GM21576 (cell line): Measurements from ENCODE around the gene TBC1D17.
A peak's percentile ranks its signal among the peaks of the same experiment; 100 is the strongest.

Source experiments
- ATAC-seq: cut with Tn5 transposase; IDR thresholded peaks from one replicate; pipeline ENCODE4 v1.9.1; 2021; ENCODE audit warnings: mild to moderate bottlenecking, moderate library complexity; ENCODE audit not compliant: unreplicated experiment

Gene TBC1D17

GRCh38 chr19:49890349-49891311, 13.1 kb downstream of the TBC1D17 start:
- ATAC-seq, result no peak

DNA sequence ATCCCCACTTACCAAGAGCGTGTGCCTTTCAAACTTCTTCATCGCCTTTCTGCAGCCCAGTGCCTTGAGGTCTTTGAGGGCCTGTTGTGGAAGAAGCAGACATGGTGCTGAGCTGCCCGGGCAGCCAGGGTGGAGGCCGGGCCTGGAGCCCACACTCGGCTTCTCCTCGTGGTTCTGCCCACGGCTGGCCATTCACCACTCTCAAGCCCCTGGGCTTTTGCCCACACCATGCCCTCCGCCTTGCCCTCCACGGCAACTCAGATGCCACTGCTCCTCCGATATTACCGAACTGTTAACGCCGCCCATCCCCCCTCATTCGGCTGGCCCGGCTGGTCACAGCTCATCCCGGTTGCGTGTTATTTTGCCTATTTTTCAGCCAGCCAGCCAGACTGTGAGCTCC, 13.9 kb downstream of the TBC1D17 start:
- ATAC-seq, result no peak

- no peak for ATAC-seq
Measured at GRCh38 chr19:49892716-49893115, 15.2 kb downstream of the TBC1D17 start.

GRCh38 chr19:49894011-49894664, 16.6 kb downstream of the TBC1D17 start:
- ATAC-seq, result no peak

GRCh38 chr19:49894879-49895565, 17.5 kb downstream of the TBC1D17 start:
- no peak for ATAC-seq

GRCh38 chr19:49895566-49896297, 18.2 kb downstream of the TBC1D17 start:
- no peak for ATAC-seq

GRCh38 chr19:49896863-49897621, 19.5 kb downstream of the TBC1D17 start, which contains the start of gene IL4I1:
IL4I1 (minus strand) TSS chr19:49896887; CDS start chr19:49896160, 727 bp downstream.
- ATAC-seq, result peak; percentile 60

- ATAC-seq, result no peak
Measured at GRCh38 chr19:49904136-49904535, 26.6 kb downstream of the TBC1D17 start.

- no peak for ATAC-seq
Measured at GRCh38 chr19:49906879-49907564, 29.5 kb downstream of the TBC1D17 start.

GRCh38 chr19:49907745-49908446, 30.4 kb downstream of the TBC1D17 start:
- no peak for ATAC-seq

GRCh38 chr19:49908480-49909420, 31.2 kb downstream of the TBC1D17 start:
- ATAC-seq, result no peak

DNA sequence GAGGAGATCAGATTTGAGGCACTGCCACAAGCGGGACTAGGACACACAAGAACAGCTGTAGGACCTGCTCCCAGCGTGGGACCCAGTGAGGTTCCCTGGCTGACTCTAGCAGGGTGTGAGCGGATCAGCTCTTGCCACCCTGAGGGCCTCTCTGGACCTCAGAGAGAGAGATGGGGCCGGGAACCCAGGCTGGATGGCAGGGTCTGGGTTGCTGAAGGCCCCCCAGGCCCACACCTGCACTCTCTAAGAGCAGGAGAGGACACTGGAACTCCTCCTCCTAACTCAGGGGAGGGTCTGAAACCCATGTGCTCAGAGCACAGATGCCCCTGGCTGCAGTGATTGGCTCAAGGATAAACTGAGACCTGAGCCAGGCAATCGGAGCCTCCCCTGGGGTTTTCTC, 32.7 kb downstream of the TBC1D17 start:
- no peak for ATAC-seq

GRCh38 chr19:49911381-49912145, 34.1 kb downstream of the TBC1D17 start:
- ATAC-seq, result no peak

- ATAC-seq, result no peak
Measured at GRCh38 chr19:49912965-49913685, 35.6 kb downstream of the TBC1D17 start.

- no peak for ATAC-seq
Measured at GRCh38 chr19:49913720-49914119, 36.2 kb downstream of the TBC1D17 start.

GRCh38 chr19:49915271-49915670, 37.8 kb downstream of the TBC1D17 start:
- ATAC-seq, result no peak
